GM12872 (cell line): Measurements from ENCODE around the gene INTS6L.

Source experiments
- TF ChIP-seq, protein P1 (sequence below): IDR thresholded peaks from 3 replicates; pipeline ENCODE4 v1.5.1; 2011; ENCODE audit warnings: low read depth, mild to moderate bottlenecking, low read length, moderate library complexity; ENCODE audit not compliant: insufficient read depth

INTS6L gene

DNA sequence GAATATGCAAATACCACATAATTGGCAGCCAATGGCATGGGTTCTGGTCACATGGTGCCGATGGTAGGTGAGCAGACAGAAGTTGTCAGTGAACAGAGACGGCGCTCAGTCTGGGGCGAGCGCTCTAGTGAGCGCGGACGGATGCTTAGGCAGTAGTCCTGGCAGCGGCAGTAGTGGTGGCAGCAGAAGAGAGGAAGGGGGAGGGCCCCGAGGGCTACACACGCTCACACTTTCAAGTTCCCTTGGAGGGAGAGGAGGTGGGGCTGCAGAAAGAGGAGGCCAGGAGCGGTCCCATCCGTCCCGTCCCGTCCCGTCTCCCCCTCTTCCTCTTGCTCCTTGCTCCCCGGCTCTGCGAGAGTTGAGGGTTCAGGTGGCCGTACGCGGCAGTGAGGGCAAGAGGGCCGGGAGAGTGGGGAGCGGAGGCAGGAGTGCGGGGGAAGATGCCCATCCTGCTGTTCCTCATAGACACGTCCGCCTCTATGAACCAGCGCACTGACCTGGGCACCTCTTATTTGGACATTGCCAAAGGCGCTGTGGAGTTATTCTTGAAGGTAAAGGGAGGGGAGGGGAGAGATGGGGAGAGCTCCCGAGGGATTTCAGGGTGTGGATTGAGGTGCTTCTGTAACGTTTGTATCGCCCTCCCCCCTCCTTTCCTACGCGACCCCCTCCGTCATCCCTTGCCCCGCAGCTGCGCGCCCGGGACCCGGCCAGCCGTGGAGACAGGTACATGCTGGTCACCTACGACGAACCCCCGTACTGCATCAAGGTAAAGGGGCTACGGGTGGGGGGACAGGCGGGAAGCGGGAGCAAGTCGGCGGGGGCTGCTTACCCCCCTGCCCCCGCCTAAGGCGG, at the start of gene INTS6L:
Gene INTS6L, plus strand, starts transcription at position 108 of the 852 bp plus-strand sequence. Its CDS starts 333 bp downstream, at position 441.
- TF ChIP-seq, protein P1, sequence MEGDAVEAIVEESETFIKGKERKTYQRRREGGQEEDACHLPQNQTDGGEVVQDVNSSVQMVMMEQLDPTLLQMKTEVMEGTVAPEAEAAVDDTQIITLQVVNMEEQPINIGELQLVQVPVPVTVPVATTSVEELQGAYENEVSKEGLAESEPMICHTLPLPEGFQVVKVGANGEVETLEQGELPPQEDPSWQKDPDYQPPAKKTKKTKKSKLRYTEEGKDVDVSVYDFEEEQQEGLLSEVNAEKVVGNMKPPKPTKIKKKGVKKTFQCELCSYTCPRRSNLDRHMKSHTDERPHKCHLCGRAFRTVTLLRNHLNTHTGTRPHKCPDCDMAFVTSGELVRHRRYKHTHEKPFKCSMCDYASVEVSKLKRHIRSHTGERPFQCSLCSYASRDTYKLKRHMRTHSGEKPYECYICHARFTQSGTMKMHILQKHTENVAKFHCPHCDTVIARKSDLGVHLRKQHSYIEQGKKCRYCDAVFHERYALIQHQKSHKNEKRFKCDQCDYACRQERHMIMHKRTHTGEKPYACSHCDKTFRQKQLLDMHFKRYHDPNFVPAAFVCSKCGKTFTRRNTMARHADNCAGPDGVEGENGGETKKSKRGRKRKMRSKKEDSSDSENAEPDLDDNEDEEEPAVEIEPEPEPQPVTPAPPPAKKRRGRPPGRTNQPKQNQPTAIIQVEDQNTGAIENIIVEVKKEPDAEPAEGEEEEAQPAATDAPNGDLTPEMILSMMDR: no peak

- TF ChIP-seq, protein P1: no peak
These were observed 44.1 kb upstream of the INTS6L start for GRCh38 chrX:135476378-135476777.

- TF ChIP-seq, protein P1: peak; percentile 50
These were observed 42.9 kb upstream of the INTS6L start for GRCh38 chrX:135477576-135477975.

- TF ChIP-seq, protein P1: no peak
These were observed 40.4 kb upstream of the INTS6L start for GRCh38 chrX:135480076-135480475.

DNA sequence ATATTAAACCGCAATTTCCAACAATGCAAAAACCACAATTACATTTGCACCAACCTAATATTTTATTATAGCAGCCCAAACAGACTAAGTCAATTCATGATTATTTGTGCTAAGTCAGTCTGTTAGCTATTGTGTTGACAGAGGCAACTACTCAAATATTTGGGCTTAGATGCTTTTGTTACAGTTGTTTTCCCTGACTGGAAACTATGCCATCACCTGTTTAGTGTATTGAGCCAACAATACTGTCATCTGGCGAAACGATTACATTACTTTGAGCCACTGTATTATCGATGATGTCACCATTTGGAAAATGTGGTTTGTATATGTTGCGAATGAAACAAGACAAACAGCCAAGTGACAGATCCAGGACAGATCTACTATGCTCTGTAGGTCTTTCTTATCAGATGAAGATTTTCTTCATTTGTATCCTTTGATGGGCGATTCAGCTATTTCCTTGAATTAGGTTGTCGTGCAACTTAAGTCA, 38.7 kb upstream of the INTS6L start:
- TF ChIP-seq, protein P1: no peak

DNA sequence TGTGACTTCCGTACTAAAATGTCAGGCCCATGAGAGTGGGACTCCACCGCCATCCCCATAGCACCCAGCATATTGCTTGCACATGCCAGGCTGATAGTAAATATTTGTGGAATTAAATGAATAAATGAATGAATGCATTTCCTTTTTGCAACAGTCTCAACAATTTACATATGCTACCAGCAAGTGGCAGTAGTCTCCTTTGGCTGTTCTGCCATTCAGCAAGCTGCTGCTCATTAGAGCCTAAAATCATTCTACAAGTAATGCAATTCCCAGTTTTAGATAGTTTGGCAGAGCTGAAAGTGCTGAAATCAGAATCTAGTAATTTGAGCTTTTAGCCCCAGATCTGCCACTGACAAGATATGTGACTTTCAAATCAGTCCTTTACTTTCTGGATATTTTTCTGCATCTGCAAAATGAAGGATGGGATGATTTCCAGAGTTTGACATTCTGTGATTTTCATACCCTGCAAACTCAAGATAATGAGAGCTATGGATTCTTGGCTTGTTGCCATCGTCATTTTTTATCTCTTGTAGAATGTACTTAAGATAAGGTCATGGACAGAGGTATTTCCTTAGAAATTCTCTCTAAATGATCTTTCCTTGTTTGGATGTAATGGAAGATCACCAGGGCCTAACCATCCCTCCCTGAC, 35.7 kb upstream of the INTS6L start:
- TF ChIP-seq, protein P1: peak; percentile 53

GRCh38 chrX:135489542-135489941, 30.9 kb upstream of the INTS6L start:
- TF ChIP-seq, protein P1: no peak
